ENCODE data around the gene FAM98B.

The FAM98B gene

GRCh38 chr15:38496151-38496550, 42.2 kb downstream of the FAM98B start:
- Histone ChIP-seq H3K9me3 (ENCODE audit: insufficient read depth, low read depth, low read length) (no peaks in the 10 kb centered on the region), H4K20me1 (ENCODE audit: insufficient read depth, low read length, poor library complexity, severe bottlenecking) (no peaks in the 10 kb centered on the region), H3K27me3 (ENCODE audit: insufficient read depth, low read length, poor library complexity, severe bottlenecking) (no peaks in the 10 kb centered on the region), H3K9ac (ENCODE audit: low read depth, low read length, poor library complexity, severe bottlenecking) (no peak overlapping the region), H3F3A (ENCODE audit: low read depth) (no peaks in the 10 kb centered on the region), H2AFZ (ENCODE audit: low read length) (no peak overlapping the region), H3K9me2 (replicated peaks; ENCODE audit: low read depth, low read length) (no peaks in the 10 kb centered on the region), H3K36me3 (ENCODE audit: insufficient read depth, low read length) (peaks cover 25% of the 10 kb centered on the region; the same call in 1 of the 2 replicates), H3K4me1 (ENCODE audit: insufficient read depth, low read length, poor library complexity, severe bottlenecking) (no peaks in the 10 kb centered on the region), H3K4me3 (ENCODE audit: low read length, poor library complexity, severe bottlenecking) (no peak overlapping the region), H3K4me2 (ENCODE audit: low read depth, low read length, poor library complexity, severe bottlenecking) (no peak overlapping the region), H3K79me2 (ENCODE audit: insufficient read depth, low read length) (no peaks in the 10 kb centered on the region)
- TF ChIP-seq, protein P1, sequence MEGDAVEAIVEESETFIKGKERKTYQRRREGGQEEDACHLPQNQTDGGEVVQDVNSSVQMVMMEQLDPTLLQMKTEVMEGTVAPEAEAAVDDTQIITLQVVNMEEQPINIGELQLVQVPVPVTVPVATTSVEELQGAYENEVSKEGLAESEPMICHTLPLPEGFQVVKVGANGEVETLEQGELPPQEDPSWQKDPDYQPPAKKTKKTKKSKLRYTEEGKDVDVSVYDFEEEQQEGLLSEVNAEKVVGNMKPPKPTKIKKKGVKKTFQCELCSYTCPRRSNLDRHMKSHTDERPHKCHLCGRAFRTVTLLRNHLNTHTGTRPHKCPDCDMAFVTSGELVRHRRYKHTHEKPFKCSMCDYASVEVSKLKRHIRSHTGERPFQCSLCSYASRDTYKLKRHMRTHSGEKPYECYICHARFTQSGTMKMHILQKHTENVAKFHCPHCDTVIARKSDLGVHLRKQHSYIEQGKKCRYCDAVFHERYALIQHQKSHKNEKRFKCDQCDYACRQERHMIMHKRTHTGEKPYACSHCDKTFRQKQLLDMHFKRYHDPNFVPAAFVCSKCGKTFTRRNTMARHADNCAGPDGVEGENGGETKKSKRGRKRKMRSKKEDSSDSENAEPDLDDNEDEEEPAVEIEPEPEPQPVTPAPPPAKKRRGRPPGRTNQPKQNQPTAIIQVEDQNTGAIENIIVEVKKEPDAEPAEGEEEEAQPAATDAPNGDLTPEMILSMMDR (conservative IDR thresholded peaks at IDR 0.05; ENCODE audit: low read length), result no peak; the same call in 1 of the 2 replicates
- TF ChIP-seq EZH2phosphoT487 (IDR thresholded peaks at IDR 0.05; ENCODE audit: borderline replicate concordance), result no peak

DNA sequence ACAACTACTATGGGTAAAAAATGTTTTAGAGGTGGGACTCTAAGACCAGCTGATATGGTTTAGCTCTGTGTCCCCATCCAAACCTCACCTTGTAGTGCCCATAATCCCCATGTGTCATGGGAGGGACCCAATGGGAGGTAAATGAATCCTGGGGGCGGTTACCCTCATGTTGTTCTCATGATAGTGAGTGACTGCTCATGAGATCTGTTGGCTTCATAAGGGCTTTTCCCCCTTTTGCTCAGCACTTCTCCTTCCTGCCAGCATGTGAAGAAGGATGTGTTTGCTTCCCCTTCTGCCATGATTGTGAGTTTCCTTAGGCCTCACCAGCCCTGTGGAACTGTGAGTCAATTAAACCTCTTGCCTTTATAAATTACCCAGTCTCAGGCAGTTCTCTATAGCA, 45.7 kb downstream of the FAM98B start:
- H3K4me2 ChIP-seq (ENCODE audit: low read depth, low read length, poor library complexity, severe bottlenecking), result no peak overlapping the region
- H3K36me3 ChIP-seq (ENCODE audit: insufficient read depth, low read length), result peaks cover 45% of the 10 kb centered on the region; the same call in 1 of the 2 replicates
- H2AFZ ChIP-seq (ENCODE audit: low read length), result no peak overlapping the region
- H3K9me2 ChIP-seq (replicated peaks; ENCODE audit: low read depth, low read length), result no peaks in the 10 kb centered on the region
- no peaks in the 10 kb centered on the region for H3K79me2 ChIP-seq (ENCODE audit: insufficient read depth, low read length)
- H3K4me1 ChIP-seq (ENCODE audit: insufficient read depth, low read length, poor library complexity, severe bottlenecking), result no peaks in the 10 kb centered on the region
- H3K9ac ChIP-seq (ENCODE audit: low read depth, low read length, poor library complexity, severe bottlenecking), result no peak overlapping the region
- H4K20me1 ChIP-seq (ENCODE audit: insufficient read depth, low read length, poor library complexity, severe bottlenecking), result no peaks in the 10 kb centered on the region
- H3K27me3 ChIP-seq (ENCODE audit: insufficient read depth, low read length, poor library complexity, severe bottlenecking), result no peaks in the 10 kb centered on the region
- no peaks in the 10 kb centered on the region for H3K9me3 ChIP-seq (ENCODE audit: insufficient read depth, low read depth, low read length)
- no peaks in the 10 kb centered on the region for H3F3A ChIP-seq (ENCODE audit: low read depth)
- TF ChIP-seq, protein P1 (conservative IDR thresholded peaks at IDR 0.05; ENCODE audit: low read length), result no peak
- no peak for TF ChIP-seq EZH2phosphoT487 (IDR thresholded peaks at IDR 0.05; ENCODE audit: borderline replicate concordance)
- H3K4me3 ChIP-seq (ENCODE audit: low read length, poor library complexity, severe bottlenecking), result no peak overlapping the region

DNA sequence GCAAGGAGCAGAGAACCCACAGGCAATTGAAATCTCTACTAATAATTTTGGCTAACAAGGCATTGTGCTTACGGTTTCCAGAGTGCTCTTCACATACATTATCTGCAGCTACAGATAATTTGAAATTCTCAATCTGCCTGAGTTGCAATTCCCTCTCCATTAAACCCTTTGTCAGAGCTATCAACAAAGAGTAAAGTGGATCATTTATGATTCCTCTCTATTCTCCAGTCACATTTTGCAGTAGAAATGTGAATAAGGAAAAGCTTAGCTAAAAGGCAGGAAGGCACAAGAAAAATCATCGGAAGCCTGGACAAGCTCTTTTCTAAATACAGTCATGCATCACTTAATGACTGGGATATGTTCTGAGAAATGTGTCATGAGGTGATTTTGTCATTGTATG, 49.6 kb downstream of the FAM98B start:
- Histone ChIP-seq H3K79me2 (ENCODE audit: insufficient read depth, low read length) (no peaks in the 10 kb centered on the region), H3K36me3 (ENCODE audit: insufficient read depth, low read length) (peaks cover 83% of the 10 kb centered on the region; the same call in 1 of the 2 replicates), H4K20me1 (ENCODE audit: insufficient read depth, low read length, poor library complexity, severe bottlenecking) (no peaks in the 10 kb centered on the region), H3K27me3 (ENCODE audit: insufficient read depth, low read length, poor library complexity, severe bottlenecking) (no peaks in the 10 kb centered on the region), H3K4me1 (ENCODE audit: insufficient read depth, low read length, poor library complexity, severe bottlenecking) (no peaks in the 10 kb centered on the region), H2AFZ (ENCODE audit: low read length) (no peak overlapping the region), H3K9me2 (replicated peaks; ENCODE audit: low read depth, low read length) (no peaks in the 10 kb centered on the region), H3K9ac (ENCODE audit: low read depth, low read length, poor library complexity, severe bottlenecking) (no peak overlapping the region), H3K4me3 (ENCODE audit: low read length, poor library complexity, severe bottlenecking) (no peak overlapping the region), H3F3A (ENCODE audit: low read depth) (no peaks in the 10 kb centered on the region), H3K4me2 (ENCODE audit: low read depth, low read length, poor library complexity, severe bottlenecking) (no peak overlapping the region), H3K9me3 (ENCODE audit: insufficient read depth, low read depth, low read length) (no peaks in the 10 kb centered on the region)
- no peak for TF ChIP-seq EZH2phosphoT487 (IDR thresholded peaks at IDR 0.05; ENCODE audit: borderline replicate concordance)

Measured in Loucy (cell line).